Fibroblast of skin of left quadriceps (primary cell): Measurements from ENCODE around the gene CSNK2B.

Experiments
- DNase-seq, 2 experiments: peaks; one replicate each; pipeline ENCODE4 v3.0.0-alpha.2; 2013; ENCODE audit warnings: low read depth in 2 of 2

CSNK2B gene

DNA sequence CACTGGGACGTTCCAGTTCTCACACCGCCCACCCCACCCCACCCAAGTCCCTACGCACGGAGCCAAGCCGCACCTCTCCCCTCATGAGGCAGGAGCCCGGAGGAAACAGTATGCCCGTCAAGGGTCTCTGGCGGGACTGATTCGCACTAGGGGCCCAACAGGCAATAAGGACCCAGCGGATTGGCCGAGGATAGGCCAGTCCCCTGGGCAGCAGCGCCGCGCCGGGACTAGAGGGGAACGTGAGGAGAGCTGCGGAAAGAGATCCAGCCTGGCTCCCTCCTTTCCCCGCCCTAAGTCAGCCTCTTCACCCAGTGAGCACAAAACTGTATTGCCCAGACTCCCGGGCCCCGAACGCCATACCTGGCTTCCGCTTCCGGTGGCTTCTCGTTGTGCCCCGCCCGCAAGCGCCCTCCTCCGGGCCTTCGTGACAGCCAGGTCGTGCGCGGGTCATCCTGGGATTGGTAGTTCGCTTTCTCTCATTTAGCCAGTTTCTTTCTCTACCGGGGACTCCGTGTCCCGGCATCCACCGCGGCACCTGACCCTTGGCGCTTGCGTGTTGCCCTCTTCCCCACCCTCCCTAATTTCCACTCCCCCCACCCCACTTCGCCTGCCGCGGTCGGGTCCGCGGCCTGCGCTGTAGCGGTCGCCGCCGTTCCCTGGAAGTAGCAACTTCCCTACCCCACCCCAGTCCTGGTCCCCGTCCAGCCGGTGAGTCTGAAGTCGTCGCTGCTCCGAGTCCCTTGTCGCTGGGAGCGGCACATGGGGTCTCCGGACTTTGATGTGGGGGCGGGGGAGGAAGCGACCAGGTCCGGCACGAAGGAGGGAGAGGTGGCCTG, at the start of gene CSNK2B:
CSNK2B (plus strand) TSS at position 580 of the 836 bp plus-strand sequence. CDS start 752 bp downstream, outside the sequence.
- DNase-seq: peak; percentile 93 to 94

DNA sequence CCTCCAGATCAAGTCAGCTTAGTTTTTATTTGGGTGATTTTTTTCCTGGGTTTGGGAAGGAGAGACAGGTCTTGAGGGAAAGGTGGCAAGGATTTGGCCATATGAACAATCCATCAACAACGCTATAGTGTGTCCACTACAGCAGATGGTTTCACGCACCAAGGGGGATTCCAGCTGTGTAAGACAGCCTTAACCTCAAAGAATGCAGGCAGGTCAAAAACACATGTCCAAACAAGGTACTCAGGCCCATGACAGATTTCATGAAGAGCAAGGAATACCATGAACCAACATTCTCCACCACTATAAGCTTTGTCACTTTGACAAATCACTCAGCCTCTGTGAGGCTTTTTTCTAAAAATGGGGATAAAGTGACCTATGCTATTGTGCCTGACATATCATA, 48.9 kb upstream of the CSNK2B start:
- no peak for DNase-seq

DNA sequence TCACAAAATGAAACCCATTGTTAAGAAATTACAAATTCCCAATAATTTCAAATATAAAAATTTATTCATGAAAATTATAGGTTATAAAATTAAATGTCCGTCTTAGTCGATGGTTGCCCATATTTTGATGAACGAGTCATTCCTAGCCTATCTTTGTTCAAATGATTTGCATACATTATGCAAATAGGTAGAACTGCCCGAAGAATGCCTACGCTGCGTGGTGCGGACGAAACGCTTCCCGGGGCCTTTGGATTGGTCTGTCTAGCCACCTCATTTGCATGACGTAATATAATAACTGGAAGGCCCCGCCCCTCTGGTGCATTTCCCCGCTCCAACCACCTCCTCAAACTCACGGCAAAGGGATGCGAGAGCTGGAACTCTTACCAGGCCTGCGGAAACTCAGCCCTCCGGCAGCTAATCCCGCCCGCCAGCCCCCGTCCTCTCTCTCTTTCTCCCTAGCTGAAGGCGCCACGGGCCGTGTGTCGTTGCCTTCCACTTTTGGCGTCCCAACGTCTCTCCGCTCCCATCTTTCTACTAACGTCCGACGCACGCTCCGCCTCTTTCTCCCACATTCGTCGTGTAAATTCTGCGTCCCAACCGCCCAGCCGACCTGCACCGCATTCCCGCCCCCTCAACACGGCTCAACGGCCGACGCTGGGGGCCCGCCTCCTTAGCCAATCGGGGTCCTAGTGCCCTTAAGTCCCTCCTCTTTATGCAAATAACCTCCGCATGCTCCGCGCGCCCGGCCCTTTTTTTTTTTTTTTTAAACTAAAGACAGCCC, 45.9 kb upstream of the CSNK2B start:
- peak; percentile 94 to 100 for DNase-seq

DNA sequence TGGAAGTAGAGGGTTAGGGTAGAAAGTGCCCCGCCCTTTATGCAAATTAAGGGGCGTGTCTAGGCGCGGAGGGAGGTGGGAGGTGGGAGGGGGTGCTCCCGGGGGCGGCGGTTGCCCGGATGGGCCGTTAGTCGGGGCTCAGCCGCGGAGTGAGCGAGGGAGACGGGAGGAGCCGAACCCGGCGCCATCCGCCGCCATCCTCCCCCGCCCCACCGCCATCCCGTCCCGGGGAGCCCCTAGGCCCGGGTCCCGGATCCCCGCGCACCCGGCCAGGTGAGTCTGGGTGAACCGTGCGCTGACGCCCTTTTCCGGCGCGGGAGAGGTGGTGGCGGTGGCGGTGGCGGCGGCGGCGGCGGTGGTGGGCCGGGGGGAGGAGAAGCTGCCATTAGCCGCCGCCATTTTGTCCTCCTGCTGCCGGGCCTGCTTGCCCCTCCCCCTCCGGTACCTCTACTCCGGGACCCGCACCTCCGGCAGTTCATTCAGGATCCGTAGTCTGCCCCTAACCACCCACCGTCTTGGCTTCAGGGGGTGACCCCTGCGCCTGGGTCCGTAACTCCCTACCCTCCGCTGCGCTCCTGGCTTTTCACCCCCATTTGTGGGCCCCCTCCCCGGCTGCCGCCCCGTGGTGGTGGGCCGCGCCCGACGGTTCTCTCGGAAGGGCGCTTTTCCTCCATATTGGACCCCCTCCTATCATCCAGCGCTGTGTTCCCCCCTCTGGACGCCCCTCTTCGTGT, 45.1 kb upstream of the CSNK2B start, which contains the start of gene PRRC2A:
PRRC2A (plus strand) TSS at position 130 of the 734 bp plus-strand sequence. CDS start 2,075 bp downstream, outside the sequence.
- DNase-seq: peak in 1 of 2 experiments; percentile 99

DNA sequence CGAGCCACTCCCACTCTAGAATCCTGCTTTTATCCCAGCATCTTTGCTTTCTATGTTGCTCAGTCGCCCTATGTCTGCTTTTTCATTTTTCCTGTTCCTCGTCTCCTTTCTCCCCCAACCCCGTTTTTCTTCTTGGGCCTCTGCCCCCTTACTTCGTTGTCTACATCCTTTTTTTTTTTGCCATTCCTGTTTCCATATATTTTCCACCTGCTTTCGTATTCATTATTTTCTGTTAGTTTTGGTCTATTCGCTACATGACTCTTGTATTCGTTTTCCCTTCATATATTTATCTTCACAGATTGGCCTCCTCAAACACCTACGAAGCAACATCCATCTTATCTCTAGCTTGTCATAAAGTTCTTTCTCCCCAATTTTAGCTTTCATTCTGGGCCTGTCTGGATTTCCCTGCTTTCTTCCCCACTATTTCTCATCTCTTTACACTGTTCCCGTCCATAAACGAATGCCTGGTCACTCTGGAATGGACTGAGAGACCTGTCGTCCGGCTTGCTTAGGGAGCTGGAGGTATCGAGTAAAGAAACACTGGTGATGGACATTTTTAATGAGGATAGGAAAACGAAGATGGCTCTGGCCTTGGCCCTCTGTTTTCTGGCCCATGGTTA, 44.5 kb upstream of the CSNK2B start:
- DNase-seq: no peak

DNA sequence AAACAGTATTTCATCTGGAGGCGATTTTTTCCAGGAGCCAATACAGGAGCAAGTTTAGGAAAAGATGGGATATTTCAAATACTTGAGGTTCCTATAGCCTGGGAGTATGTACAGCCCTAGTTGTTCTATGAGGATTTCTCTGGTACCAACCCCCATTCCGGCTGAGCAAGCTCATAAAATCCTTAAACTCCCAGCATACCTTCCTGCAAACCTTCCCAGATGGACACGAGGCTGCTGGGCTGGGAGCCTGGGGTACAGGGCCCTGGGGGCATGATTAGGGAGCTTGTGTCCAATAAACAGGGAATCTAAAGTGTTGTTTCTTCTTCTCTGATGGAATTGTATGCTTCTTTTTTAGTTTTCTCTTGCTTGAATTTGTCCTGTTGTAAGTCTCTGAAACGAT, 43.9 kb upstream of the CSNK2B start:
- no peak for DNase-seq

DNA sequence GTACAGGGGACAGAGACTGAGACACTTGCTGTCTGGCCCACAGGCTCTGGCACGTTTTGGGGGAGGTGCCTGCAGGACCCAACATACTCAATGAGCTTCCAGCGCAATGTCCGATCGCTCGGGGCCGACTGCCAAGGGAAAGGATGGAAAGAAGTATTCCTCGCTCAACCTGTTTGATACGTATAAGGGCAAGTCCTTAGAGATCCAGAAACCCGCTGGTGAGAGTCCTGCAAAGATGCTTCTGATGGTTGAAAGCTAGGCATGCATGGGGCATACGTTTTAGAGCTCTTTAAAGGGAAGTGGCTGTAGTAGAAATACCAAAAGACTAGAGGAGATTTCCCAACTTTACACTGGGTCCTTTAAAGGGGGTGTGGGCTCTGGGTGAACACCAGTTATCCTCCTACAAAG, 43.2 kb upstream of the CSNK2B start:
- no peak for DNase-seq

DNA sequence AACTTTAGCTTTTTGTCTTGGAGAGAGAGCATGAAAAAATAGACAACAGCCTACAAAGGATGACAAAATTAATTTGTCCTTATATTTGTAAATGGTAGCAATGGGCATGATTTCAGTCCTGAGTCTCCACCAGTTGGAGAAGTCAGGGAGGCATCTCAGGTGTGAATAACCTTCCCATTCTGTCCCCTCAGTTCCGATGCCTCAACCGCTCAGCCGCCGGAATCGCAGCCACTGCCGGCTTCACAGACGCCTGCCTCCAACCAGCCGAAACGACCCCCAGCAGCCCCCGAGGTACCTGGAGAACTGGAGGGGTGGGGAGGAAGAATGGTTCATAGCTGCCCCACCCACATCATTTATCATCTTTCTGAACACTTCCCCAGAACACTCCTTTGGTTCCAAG, 41.8 kb upstream of the CSNK2B start:
- no peak for DNase-seq

DNA sequence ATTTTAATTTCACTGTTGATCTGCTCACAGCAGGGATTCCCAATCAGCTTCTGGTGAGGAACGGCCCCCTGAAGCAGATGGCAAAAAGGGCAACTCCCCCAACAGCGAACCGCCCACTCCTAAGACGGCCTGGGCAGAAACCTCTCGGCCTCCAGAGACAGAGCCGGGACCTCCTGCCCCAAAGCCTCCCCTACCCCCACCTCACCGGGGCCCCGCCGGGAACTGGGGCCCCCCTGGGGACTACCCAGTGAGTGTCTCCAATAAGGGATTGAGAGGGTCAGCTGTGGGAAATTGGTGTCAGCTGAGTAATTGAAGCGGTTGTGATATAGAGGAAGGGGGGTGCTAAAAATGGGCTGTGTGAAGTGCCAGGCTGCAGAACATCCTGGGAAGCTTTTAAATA, 38.9 kb upstream of the CSNK2B start:
- no peak for DNase-seq

DNA sequence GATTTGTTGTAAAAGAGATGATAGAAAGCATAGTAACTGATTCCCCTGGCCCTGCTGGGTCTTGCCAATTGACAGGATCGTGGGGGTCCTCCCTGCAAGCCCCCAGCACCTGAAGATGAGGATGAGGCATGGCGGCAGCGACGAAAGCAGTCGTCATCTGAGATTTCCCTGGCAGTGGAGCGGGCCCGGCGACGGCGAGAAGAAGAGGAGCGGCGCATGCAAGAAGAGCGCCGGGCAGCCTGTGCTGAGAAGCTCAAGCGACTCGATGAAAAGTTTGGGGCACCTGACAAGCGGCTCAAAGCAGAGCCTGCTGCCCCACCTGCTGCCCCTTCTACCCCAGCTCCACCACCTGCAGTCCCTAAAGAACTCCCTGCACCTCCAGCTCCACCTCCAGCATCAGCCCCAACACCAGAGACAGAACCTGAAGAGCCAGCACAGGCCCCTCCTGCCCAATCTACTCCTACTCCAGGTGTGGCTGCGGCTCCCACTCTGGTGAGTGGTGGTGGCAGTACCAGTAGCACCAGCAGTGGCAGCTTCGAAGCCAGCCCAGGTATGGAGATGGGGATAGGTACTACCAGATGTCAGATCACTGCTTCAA, 38.1 kb upstream of the CSNK2B start:
- no peak for DNase-seq

DNA sequence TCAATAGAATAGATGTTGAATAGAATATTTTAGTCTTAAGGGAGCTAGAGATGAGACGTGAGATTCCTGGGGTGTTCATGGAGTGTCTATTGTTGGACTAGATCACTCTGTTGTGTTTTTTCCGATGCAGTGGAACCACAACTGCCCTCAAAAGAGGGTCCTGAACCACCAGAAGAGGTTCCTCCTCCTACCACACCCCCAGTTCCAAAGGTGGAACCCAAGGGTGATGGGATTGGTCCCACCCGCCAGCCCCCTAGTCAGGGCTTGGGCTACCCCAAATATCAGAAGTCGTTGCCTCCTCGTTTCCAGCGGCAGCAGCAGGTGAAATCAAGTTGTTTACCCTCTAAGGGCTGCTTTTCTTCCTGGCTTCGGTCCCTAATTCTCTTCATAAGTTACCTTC, 36.9 kb upstream of the CSNK2B start:
- DNase-seq: no peak

DNA sequence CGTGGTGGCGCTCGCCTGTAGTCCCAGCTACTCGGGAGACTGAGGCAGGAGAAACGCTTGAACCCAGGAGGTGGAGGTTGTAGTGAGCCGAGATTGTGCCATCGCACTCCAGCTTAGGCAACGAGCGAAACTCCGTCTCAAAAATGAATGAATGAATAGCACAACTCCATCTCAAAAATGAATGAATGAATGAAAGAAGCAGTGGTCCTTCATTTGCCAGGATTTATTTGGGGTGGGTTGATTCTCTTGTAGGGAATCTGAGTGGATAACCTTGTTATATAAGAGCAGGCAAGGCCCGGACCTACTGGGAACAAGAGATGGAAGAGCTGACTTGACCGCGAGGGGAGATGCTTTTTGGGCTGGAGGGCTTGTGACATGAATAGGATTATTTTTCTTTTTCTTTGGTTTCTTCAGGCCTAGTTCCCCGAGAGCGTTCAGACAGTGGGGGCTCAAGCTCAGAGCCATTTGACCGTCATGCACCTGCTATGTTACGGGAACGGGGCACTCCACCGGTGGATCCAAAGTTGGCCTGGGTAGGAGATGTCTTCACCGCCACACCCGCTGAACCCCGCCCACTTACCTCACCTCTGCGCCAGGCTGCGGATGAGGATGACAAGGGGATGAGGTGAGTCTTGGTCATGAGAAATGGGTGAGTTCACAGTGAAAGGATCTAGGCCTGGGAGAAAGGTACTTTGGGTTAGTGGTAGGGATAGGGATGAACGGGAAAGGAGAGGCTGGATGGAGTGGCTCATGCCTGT, 35.5 kb upstream of the CSNK2B start:
- no peak for DNase-seq

DNA sequence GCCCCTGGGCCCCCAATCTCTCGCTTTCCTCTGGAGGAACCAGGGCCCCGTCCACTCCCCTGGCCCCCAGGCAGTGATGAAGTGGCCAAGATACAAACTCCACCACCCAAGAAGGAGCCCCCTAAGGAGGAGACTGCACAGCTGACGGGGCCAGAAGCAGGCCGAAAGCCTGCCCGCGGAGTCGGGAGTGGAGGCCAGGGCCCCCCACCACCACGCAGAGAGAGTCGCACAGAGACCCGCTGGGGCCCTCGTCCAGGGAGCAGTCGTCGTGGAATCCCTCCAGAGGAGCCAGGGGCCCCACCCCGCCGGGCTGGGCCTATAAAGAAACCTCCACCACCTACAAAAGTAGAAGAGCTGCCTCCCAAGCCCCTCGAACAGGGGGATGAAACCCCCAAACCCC, 34.7 kb upstream of the CSNK2B start:
- no peak for DNase-seq

DNA sequence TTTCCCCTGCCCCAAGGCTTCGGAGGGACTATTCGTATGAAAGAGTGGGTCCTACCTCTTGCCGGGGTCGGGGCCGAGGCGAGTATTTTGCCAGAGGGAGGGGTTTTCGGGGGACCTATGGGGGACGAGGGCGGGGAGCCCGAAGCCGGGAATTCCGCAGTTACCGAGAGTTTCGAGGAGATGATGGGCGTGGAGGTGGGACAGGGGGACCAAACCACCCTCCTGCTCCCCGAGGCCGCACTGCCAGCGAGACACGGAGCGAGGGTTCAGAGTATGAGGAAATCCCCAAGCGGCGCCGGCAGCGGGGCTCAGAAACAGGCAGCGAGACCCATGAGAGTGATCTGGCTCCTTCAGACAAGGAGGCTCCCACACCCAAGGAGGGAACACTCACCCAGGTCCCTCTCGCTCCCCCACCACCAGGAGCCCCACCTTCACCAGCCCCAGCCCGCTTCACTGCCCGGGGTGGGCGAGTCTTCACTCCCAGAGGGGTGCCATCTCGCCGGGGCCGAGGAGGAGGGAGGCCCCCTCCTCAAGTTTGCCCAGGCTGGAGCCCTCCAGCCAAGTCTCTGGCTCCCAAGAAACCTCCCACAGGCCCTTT, 34.1 kb upstream of the CSNK2B start:
- no peak for DNase-seq

DNA sequence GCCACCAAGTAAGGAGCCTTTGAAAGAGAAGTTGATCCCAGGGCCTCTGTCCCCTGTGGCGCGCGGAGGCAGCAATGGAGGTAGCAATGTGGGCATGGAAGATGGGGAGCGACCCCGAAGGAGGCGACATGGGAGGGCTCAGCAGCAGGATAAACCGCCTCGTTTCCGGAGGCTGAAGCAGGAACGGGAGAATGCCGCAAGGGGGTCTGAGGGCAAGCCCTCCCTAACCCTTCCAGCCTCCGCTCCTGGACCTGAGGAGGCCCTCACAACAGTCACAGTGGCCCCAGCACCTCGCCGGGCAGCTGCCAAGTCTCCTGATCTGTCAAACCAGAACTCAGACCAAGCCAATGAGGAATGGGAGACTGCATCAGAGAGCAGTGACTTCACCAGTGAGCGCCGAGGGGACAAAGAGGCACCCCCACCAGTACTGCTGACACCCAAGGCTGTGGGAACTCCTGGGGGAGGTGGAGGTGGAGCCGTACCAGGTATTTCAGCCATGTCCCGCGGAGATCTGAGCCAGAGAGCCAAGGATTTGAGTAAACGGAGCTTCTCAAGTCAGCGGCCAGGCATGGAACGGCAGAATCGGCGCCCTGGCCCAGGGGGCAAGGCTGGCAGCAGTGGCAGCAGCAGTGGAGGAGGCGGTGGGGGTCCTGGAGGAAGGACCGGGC, 33.5 kb upstream of the CSNK2B start:
- DNase-seq: no peak

DNA sequence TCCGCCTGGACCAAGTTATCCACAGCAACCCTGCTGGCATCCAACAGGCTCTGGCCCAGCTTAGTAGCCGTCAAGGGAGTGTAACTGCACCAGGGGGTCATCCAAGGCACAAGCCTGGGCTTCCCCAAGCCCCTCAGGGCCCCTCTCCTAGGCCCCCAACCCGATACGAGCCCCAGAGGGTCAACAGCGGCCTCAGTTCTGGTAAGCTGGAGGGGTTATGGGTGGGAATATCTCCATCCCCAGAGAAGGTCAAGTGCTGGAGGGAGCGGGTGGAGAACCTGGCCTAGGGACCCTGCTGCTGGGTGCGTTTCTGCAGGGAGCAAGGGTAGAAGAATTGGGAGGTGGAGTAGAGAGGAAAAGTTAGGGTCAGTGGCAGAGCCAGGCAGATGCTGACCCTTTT, 32.4 kb upstream of the CSNK2B start:
- DNase-seq: no peak

DNA sequence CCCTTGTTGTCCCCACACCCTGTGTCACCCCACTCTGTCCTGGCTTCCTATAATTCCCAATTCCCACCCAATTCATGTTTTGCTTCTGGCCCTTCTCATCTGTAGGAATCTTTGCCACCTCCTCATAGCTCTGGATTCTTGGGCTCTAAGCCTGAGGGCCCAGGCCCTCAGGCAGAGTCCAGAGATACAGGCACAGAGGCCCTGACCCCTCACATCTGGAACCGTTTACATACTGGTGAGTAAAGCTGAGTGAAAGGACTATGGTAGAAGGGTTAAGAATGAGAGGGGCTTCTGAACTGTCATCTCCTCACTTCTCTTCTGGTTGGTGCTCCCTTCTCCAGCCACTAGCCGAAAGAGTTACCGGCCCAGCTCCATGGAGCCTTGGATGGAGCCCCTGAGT, 31.7 kb upstream of the CSNK2B start:
- DNase-seq: no peak

DNA sequence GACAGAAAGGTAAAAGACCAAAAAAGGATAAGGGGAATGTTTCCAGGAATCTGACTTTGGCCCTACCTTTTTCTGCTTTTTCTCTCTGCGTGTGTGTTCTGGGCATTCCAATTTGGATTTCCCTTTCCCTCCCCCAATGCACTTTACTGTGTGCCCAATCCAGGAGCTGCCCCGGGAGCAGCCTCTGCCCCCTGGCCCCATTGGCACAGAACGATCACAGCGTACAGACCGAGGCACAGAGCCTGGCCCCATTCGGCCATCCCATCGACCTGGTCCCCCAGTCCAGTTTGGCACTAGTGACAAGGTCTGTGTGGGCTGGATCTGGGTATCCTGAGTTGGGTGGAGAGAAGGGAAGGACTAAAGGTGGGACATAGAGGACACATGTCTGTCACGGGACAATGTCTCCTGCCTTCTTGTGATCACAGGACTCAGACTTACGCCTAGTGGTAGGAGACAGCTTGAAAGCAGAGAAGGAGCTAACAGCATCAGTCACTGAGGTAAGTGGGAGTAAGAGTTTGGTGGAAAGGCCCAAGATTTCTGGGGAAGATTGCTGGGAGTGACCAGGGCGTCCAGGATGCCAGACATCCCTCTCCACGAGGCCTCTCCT, 30.8 kb upstream of the CSNK2B start:
- no peak for DNase-seq
